ENCODE results near the gene DAPK1. TPM values are rescaled to one million over a fixed set of nuclear protein-coding genes. Genes with fewer than 3 reads are reported as not detected.

DAPK1 gene
- total RNA-seq, 1 experiment from 2014 or later, result 103 TPM

DNA sequence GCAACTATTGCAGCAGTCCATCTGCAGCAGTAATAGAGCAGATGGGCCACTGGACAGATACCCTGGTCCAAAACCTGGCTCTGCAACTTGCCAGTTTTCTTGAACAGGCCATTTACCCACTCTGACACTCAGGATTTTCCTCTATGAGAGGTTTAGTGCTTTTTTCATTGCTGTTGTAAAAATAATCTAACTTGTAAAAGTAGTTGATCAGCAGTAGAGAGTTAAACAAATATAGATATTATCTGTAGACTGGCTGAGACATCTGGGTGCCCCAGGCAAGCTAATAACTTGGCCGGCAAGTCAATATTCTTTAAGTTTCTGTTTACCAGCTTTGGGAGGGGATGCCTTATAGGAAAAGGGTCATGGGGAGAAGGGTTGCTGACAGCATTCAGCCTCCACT is 4.1 kb downstream of the DAPK1 start:
- DNase-seq (ENCODE audit: low read depth in 1 of 2, low spot score in 2 of 2), result no peak
- H3K36me3 ChIP-seq, result peaks cover 91% of the 10 kb centered on the region
- H3K4me1 ChIP-seq (replicated peaks), result peaks cover 60% of the 10 kb centered on the region
- H3K27me3 ChIP-seq (replicated peaks), result no peaks in the 10 kb centered on the region
- no peaks in the 10 kb centered on the region for H3K9me3 ChIP-seq (replicated peaks)
- no peak overlapping the region for H3K27ac ChIP-seq
- no peak overlapping the region for H3K4me3 ChIP-seq

DNA sequence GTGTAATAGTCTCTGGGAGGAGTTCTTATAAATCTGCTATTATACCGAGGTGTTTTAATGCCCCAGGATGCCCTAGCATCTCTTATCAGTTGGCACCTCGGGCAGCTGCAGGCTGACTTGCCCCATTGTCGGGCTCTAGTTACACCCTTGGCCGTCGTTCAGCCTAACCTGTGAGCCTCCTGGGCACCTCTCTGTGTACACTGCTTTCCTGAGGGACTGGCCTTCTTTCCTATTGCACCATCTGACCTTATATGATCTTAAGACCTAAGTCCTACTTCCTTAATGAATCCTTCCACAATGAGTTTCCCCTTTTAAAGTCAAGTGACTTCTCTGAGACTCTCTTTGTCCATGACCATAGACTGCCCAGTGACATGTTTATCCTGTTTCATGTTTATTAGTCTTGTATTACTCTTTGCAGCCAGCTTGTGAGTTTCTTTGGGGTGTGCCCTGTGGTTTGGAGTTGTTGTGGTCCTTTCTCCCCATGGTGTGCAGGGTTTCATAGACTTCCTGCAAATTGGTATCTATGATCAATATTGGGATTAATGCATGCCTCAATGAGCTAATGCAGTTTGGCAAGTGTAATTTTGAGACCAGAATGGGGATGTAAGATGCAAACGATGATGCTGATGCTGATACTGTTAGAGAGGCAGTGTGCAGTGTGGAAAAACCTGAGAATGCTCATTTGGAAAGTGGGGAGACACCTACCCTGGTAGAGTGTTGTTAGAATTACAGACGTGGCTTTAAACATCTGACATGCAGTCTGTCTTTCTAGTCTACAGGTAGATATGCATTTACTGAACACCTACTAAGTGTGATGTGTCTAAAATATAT is 4.9 kb downstream of the DAPK1 start:
- Histone ChIP-seq H3K27ac (no peak overlapping the region), H3K9me3 (replicated peaks) (no peaks in the 10 kb centered on the region), H3K4me1 (replicated peaks) (peaks cover 54% of the 10 kb centered on the region), H3K4me3 (no peak overlapping the region), H3K36me3 (peaks cover 98% of the 10 kb centered on the region), H3K27me3 (replicated peaks) (no peaks in the 10 kb centered on the region)
- no peak for DNase-seq (ENCODE audit: low read depth in 1 of 2, low spot score in 2 of 2)

DNA sequence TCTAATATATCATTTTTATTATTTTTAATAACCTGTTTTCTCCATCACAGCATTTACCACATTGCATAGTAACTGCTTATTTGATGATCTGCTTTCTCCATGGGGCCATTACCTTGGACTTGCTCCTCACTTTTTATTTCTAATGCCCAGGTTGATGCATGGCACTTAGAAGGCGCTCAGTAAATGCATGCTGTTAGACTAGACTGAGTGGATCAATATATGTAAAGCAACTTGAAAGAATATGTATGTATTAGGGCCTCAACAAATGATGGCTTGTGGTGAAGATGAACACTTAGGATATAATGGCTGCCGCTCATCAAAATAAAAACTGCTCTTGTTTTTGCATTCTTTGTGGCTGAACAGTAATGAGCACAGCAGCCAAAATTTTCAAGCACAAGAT is 5.8 kb downstream of the DAPK1 start:
- Histone ChIP-seq H3K9me3 (replicated peaks) (no peaks in the 10 kb centered on the region), H3K27me3 (replicated peaks) (no peaks in the 10 kb centered on the region), H3K4me1 (replicated peaks) (peaks cover 54% of the 10 kb centered on the region), H3K27ac (no peak overlapping the region), H3K36me3 (peaks cover 98% of the 10 kb centered on the region), H3K4me3 (no peak overlapping the region)
- no peak for DNase-seq (ENCODE audit: low read depth in 1 of 2, low spot score in 2 of 2)

DNA sequence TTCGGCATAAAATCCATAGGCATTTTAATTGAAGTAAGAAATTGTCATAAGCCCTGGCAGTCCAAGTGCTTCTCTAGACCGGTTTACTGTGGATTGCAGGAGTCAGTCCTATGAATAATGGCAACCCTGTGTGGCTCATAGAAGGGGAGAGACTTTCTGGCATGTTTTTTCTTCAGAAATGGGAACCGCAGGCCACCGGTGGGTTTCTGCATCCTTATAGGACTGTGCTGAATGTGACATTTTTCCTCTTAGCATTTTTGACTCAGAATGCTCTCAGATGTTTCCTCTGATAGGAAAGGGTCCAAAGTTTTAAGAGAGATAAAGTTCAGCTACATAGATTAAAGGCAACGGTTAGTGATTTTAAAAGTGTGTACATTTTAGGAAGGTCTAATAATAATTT is 6.3 kb downstream of the DAPK1 start:
- H3K36me3 ChIP-seq, result peaks cover 98% of the 10 kb centered on the region

DNA sequence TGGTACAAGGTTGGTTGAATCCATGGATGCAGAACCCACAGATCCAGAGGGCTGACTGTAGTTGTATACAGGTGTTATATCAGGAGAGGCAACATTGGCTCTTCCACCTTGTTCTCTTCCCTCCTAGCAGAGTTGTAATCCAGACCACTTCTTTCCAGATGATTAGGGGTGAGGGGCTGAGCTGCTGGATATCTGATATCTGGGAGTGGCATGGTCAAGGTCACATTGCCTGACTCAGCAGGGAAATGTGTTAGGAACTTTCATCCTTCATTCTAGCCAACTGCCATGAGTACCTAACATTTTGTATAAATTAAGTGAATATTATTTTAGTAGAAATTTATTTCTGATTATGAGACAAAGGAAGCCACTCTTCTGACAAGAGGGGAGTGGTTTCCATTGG is 7.3 kb downstream of the DAPK1 start:
- H3K4me3 ChIP-seq, result no peak overlapping the region
- peak overlapping the region; percentile 64 for H3K27ac ChIP-seq
- peaks cover 51% of the 10 kb centered on the region for H3K4me1 ChIP-seq (replicated peaks)
- H3K36me3 ChIP-seq, result peaks cover 98% of the 10 kb centered on the region
- H3K27me3 ChIP-seq (replicated peaks), result no peaks in the 10 kb centered on the region
- DNase-seq (ENCODE audit: low read depth in 1 of 2, low spot score in 2 of 2), result no peak
- no peaks in the 10 kb centered on the region for H3K9me3 ChIP-seq (replicated peaks)

More for the DNA sequence above, 6.3 kb downstream of the DAPK1 start:
- DNase-seq (ENCODE audit: low read depth in 1 of 2, low spot score in 2 of 2), result no peak
- Histone ChIP-seq H3K27me3 (replicated peaks) (no peaks in the 10 kb centered on the region), H3K4me3 (no peak overlapping the region), H3K27ac (0 out of 2 replicates have a peak overlapping the region, but pooled peaks have one; percentile 14), H3K4me1 (replicated peaks) (peaks cover 54% of the 10 kb centered on the region), H3K9me3 (replicated peaks) (no peaks in the 10 kb centered on the region)

DNA sequence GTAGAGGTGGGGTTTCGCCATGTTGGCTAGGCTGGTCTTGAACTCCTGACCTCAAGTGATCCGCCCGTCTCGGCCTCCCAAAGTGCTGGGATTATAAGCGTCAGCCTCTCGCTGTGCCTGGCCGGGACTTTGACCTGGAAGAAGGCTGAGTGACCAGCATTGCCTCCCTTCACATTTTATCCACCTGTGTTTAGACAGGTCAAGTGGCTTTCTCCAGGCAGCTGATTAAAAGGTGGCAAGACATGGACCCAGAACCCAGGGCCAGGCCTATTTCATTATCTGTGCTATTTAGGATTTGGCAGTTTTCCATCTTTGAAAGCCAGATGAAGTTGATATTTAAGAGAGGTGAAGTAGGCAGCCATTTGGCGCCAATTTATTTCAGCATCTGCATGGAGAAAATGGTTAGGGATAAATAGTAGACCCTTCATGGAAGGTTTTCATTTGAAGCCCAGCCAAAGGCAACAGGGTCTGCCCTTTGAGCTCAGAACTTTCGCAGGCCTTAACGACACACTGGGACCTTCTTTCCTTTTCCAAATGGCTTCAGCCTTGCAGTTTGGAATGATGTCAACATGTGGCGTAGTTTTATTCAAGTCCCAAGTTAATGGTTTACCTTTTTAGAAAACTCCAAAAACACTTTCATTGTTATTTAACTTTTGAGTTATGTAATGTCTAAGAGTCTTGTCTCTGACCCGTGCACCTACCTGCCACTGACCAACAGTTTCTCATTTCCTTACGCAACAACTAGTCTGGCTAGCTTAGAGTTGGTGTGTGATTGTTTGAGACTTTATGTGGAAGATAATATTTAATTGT is 8.4 kb downstream of the DAPK1 start:
- H3K27ac ChIP-seq, result peak overlapping the region; percentile 64
- peaks cover 45% of the 10 kb centered on the region for H3K4me1 ChIP-seq (replicated peaks)
- H3K9me3 ChIP-seq (replicated peaks), result no peaks in the 10 kb centered on the region
- peaks cover 98% of the 10 kb centered on the region for H3K36me3 ChIP-seq
- H3K4me3 ChIP-seq, result no peak overlapping the region
- DNase-seq (ENCODE audit: low read depth in 1 of 2, low spot score in 2 of 2), result no peak
- H3K27me3 ChIP-seq (replicated peaks), result no peaks in the 10 kb centered on the region

- Histone ChIP-seq H3K4me3 (no peak overlapping the region), H3K9me3 (replicated peaks) (no peaks in the 10 kb centered on the region), H3K27ac (no peak overlapping the region), H3K27me3 (replicated peaks) (no peaks in the 10 kb centered on the region), H3K36me3 (peaks cover 98% of the 10 kb centered on the region), H3K4me1 (replicated peaks) (peaks cover 30% of the 10 kb centered on the region)
- DNase-seq (ENCODE audit: low read depth in 1 of 2, low spot score in 2 of 2), result no peak
These were observed 9.9 kb downstream of the DAPK1 start for GRCh38 chr9:87507576-87507975.

DNA sequence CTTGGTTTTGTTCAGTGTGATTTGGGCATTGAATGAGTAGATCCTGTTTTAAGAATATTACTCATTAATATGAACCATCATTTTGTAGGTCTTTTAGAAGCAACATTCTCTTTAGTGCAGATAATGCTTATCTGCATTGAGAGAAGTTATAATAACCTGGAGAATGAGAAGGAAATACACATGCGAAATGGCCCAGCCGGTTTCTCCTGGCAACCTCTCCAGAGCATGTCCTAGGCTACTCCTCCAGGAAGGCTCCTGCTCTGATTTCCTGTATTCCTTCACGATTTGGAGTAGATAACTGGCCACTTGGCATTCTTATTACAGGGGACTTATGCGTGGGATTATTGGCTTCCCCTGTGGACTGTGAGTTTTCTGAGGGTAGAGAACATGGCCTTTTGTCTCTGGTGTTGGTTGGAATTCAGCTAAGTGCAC is 12.6 kb downstream of the DAPK1 start:
- H3K36me3 ChIP-seq, result peaks cover 100% of the 10 kb centered on the region
- H3K4me1 ChIP-seq (replicated peaks), result peaks cover 27% of the 10 kb centered on the region
- H3K27ac ChIP-seq, result no peak overlapping the region
- H3K27me3 ChIP-seq (replicated peaks), result no peaks in the 10 kb centered on the region
- H3K9me3 ChIP-seq (replicated peaks), result no peaks in the 10 kb centered on the region
- H3K4me3 ChIP-seq, result no peak overlapping the region
- no peak for DNase-seq (ENCODE audit: low read depth in 1 of 2, low spot score in 2 of 2)

GRCh38 chr9:87512311-87512710 is 14.6 kb downstream of the DAPK1 start:
- DNase-seq (ENCODE audit: low read depth in 1 of 2, low spot score in 2 of 2), result no peak
- Histone ChIP-seq H3K4me1 (replicated peaks) (peaks cover 40% of the 10 kb centered on the region), H3K27me3 (replicated peaks) (no peaks in the 10 kb centered on the region), H3K36me3 (peaks cover 100% of the 10 kb centered on the region), H3K9me3 (replicated peaks) (no peaks in the 10 kb centered on the region), H3K27ac (no peak overlapping the region), H3K4me3 (no peak overlapping the region)

GRCh38 chr9:87513161-87513560 is 15.5 kb downstream of the DAPK1 start:
- Histone ChIP-seq H3K27ac (no peak overlapping the region), H3K36me3 (peaks cover 97% of the 10 kb centered on the region), H3K4me1 (replicated peaks) (peaks cover 43% of the 10 kb centered on the region), H3K9me3 (replicated peaks) (no peaks in the 10 kb centered on the region), H3K27me3 (replicated peaks) (no peaks in the 10 kb centered on the region), H3K4me3 (no peak overlapping the region)
- DNase-seq (ENCODE audit: low read depth in 1 of 2, low spot score in 2 of 2), result no peak

- Histone ChIP-seq H3K36me3 (peaks cover 96% of the 10 kb centered on the region), H3K27ac (no peak overlapping the region), H3K4me1 (replicated peaks) (peaks cover 43% of the 10 kb centered on the region), H3K27me3 (replicated peaks) (no peaks in the 10 kb centered on the region), H3K9me3 (replicated peaks) (no peaks in the 10 kb centered on the region), H3K4me3 (no peak overlapping the region)
- DNase-seq (ENCODE audit: low read depth in 1 of 2, low spot score in 2 of 2), result no peak
These were observed 16.3 kb downstream of the DAPK1 start for GRCh38 chr9:87513880-87514535.

- DNase-seq (ENCODE audit: low read depth in 1 of 2, low spot score in 2 of 2), result no peak
- no peak overlapping the region for H3K4me3 ChIP-seq
- no peaks in the 10 kb centered on the region for H3K9me3 ChIP-seq (replicated peaks)
- H3K4me1 ChIP-seq (replicated peaks), result peaks cover 43% of the 10 kb centered on the region
- peak overlapping the region; percentile 63; the same call in 1 of the 2 replicates for H3K27ac ChIP-seq
- H3K27me3 ChIP-seq (replicated peaks), result no peaks in the 10 kb centered on the region
- peaks cover 96% of the 10 kb centered on the region for H3K36me3 ChIP-seq
These were observed 17.3 kb downstream of the DAPK1 start for GRCh38 chr9:87515006-87515405.

DNA sequence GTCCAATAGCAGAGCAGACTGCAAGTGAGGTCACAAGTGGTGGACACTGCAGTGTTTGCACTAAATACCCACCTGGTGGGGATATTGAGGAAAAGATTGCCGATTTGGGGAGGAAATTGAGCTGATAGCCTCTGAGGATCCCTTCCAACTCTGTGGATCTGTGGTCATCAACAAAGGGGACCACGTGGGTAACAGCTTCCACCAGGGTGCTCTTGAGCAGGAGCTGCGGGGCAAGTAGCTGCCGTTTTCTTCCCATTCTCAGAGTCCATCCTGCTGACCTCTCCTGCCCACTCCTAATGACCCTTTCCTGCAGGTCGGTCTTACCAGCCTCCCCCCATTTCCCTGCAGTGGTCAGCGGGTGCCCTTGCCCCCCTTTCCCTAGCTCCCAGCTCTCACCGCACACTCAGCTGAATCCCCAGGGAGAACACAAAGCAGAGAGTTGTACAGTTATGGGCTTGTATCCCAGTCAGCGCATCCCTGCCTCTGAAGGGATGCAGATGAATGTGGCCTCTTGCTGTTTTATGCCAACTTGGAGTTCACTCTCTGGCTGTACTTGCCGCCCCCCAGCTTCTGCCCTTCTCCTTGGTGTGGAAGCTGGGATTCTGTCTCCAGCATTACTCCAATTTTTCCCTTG is 18.0 kb downstream of the DAPK1 start:
- DNase-seq (ENCODE audit: low read depth in 1 of 2, low spot score in 2 of 2), result no peak
- no peak overlapping the region for H3K4me3 ChIP-seq
- peaks cover 43% of the 10 kb centered on the region for H3K4me1 ChIP-seq (replicated peaks)
- H3K27me3 ChIP-seq (replicated peaks), result no peaks in the 10 kb centered on the region
- H3K9me3 ChIP-seq (replicated peaks), result no peaks in the 10 kb centered on the region
- peaks cover 96% of the 10 kb centered on the region for H3K36me3 ChIP-seq
- peak overlapping the region; percentile 63 for H3K27ac ChIP-seq

Data from SJSA1 (cell line).